T-helper 1 cell treated with Interleukin-12 subunit alpha and Interleukin-12 subunit beta and Interleukin-4 antibody, amounts not matched to agents 30 ng/mL and 1 ng/mL, for 36 hours (primary cell): ENCODE results near the gene SRPK3. TPM values are rescaled to one million over a fixed set of nuclear protein-coding genes. Genes with fewer than 3 reads are reported as not detected.
"Not testable (repeated sequence)": the region's sequence is repeated elsewhere in the genome, so short reads cannot be mapped to it uniquely, and the experiment has no call there.

Source experiments
- intact Hi-C: fragments of 100-400 bp; cut with micrococcal nuclease; formaldehyde crosslinking; loops from one replicate; pipeline ENCODE4 v1.15.1; 2024
- total RNA-seq: library from RNA; stranded (reverse); gene quantifications from 2 replicates; pipeline ENCODE4 v1.2.3, GENCODE V29; 2022

The SRPK3 gene
- total RNA-seq, 1 donor from 2014 or later: not detected

GRCh38 chrX:153746359-153746758, 34.5 kb upstream of the SRPK3 start:
- intact Hi-C loops: no loop called here

DNA sequence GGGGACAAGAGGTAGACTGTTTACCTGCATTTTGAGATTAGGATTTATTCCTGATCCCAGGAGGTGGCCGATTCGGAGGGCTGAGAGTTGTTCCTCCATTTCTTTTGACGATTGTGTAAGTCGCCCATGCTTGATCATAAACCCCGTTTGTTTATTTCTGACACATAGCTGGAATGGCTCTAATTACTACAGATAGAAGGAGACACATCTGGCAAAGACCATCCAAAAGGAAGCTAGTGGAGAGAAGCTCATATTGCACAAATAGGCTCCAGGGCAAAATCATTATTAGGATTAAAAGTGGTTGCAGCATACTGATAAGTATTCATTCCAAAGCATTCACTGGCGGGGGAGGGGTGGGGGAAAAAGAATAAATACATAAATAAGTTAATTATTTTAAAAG, 33.9 kb upstream of the SRPK3 start:
- intact Hi-C loops: not testable (repeated sequence)

- intact Hi-C loops: not testable (repeated sequence)
Measured at GRCh38 chrX:153749017-153749416, 31.8 kb upstream of the SRPK3 start.

DNA sequence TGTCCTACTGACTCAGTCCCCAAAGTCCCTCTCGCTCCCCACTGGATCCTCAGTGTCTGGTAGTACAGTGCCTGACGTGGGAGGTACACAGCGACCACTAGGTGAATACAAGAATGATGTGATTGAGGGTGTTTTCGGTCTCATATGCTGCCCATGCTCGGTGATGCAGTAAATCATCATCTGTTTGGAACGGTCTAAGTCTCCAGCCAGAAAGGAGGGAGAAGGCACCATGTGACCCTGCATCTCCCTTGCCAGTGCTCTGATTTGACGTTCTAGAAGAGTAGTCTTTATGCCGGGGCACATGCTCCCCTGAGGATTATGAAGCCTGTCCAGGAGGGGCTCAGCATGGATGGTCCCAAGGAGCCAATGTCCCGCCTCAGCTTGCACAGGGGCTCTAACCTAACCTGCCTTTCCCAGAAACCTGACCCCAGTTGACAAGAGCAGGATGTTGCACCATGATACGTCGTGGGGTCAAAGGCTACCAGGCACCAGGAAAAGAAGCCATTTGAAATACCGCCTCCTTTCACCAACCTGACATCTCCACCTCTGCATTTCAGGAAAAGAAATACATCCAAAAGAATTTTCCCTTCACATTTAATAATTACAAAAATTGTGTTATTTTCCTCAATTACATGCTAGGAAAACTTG, 30.6 kb upstream of the SRPK3 start:
- intact Hi-C loops: no loop called here

GRCh38 chrX:153755136-153755535, 25.7 kb upstream of the SRPK3 start:
- intact Hi-C loops: no loop called here

DNA sequence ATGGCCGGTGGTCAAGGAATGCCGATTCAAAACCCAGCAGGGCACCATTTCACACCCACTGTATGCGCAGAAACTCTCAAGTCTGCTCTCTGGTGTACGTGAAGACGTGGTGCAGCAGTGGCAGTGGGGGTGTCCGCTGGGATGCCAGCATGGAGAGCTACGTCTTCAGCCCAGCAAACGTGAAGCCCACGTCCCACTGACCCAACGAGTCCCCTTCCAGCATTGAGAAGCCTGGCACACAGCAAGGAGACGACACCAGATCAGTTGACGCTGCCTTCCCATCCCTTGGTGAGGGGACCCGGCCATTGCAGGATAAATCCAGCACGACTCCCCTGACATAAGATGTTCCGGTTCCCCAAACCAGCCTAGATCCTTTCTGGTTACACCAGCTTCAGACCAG, 19.0 kb upstream of the SRPK3 start:
- intact Hi-C loops: no loop called here

GRCh38 chrX:153762626-153763173, 18.1 kb upstream of the SRPK3 start:
- intact Hi-C loops: no loop called here

- intact Hi-C loops: no loop called here
Measured at GRCh38 chrX:153763298-153763932, 17.4 kb upstream of the SRPK3 start.

GRCh38 chrX:153763989-153764755, 16.7 kb upstream of the SRPK3 start, which contains the start of gene PLXNB3:
Gene PLXNB3 (plus strand): TSS chrX:153764249. CDS start chrX:153765536, 1,287 bp downstream.
- intact Hi-C loops: loop anchor here (1.0 to 2.0 kb wide), 3 partner anchors 183 to 287 kb away; no protein-coding TSS in a partner anchor

- intact Hi-C loops: loop anchor here (1.0 to 2.0 kb wide), 3 partner anchors 183 to 286 kb away; no protein-coding TSS in a partner anchor
Measured at GRCh38 chrX:153764786-153765137, 16.1 kb upstream of the SRPK3 start.

- intact Hi-C loops: loop anchor here (2.0 kb wide), 1 partner anchor 285 kb away; no protein-coding TSS in a partner anchor
Measured at GRCh38 chrX:153765138-153766079, 15.4 kb upstream of the SRPK3 start.

DNA sequence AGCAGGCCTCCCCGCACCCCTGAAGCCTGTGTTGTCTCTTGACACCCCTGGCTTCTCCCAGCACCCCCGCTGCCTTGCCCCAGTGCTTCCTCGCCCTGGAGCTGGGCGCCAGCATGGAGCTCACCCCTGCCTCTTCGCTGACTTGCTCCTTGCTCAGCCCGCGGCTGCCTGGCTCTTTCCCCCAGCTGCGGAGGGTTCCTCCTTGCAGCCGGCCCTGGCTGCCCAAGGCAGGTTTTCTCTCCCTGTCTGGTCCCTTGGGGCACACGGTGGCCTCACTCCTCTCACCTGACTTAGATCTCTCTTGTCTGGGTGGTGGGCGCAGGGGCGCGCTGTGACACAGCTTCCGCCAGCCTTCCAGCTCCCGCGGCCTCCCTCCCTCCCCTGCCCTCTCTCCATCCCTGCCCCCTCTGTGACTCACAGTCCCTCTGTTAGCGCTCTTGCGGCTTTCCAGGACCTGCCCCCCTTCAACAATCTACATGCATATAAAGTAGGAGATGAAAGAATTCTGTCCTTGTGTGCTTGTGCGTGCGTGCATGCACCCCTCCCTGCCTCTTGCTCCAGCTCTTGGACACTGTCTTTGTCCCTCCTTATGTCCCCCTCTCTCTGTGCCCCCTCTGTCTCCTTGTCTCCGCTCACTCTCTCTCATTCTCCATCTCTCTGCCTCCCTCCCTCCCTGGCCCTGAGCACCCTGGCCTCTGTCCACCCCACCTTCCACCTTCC, 14.6 kb upstream of the SRPK3 start:
- intact Hi-C loops: no loop called here

- intact Hi-C loops: no loop called here
Measured at GRCh38 chrX:153766871-153767673, 13.8 kb upstream of the SRPK3 start.

DNA sequence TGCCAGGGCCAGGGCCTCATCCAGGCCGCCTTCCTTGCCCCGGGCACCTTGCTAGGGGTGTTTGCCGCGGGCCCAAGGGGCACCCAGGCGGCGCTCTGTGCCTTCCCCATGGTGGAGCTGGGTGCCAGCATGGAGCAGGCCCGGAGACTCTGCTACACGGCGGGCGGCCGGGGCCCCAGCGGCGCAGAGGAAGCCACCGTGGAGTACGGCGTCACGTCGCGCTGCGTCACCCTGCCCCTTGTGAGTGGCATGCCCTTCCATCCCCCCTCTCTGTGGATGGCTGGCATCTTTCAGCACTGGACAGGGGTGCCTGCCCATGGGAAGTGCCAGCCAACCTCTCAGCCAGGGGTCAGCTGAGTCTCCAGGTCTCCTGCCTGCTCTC, 13.2 kb upstream of the SRPK3 start:
- intact Hi-C loops: no loop called here

DNA sequence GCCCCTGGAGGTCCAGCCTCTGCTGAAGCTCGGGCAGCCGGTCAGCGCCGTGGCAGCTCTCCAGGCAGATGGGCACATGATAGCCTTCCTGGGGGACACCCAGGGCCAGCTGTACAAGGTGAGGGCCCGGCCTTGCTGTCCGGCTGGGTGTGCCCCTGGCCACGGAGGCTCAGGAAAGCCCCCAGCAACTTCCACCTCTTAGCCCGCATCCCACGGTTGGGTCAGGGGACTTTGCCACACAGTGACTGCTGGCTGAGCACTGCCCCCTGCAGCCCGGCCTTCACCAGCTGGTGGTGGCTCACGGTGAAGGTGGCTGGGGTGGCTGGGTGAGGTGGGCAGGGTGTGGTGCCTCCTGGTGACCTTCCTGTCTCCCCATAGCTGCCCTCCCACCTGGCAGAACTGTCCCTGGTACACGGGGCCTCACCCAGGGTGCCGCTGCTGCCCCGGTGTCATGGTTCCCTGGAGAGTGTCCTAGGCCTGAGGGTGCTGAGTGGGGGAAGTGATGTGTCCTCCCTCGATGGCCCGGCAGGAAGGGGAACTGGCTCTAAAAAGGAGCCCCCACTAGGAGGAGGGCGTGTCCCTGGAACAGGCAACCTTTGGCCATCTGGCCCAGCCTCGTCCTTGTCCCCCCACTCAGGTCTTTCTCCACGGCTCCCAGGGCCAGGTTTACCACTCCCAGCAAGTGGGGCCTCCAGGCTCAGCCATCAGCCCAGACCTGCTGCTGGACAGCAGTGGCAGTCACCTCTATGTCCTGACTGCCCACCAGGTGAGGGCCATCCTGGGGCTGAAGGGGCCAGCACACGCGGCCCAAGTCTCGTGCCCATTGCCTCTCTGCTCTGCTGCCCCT, 12.3 kb upstream of the SRPK3 start:
- intact Hi-C loops: no loop called here

DNA sequence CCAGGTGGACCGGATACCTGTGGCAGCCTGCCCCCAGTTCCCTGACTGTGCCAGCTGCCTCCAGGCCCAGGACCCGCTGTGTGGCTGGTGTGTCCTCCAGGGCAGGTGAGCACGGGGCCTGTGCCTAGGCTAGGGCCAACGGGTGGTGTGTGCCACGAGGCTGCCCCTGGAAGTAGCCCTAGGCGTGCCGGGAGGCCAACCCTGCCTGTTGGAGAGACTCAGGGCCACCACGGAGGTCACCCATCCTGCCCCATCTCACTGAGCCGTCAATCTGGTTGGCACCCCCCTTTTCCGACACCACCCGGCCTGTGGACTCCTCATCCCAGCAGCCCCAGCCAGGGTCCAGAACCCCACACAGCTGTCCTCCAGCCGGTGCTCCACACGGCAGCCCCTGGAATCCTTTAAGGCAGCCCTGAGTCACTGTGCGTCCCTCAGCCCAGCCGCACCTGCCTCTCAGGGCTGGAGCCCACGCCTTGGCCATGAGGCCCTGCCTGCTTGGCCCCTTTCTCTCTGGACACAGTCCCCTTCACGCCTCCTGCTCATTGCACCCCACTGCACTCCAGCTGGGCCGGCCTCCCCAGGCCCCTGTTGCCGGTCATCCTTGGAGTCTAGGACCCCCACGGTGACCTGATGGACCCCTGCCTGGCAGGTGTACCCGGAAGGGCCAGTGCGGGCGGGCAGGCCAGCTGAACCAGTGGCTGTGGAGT, 11.5 kb upstream of the SRPK3 start:
- intact Hi-C loops: no loop called here

DNA sequence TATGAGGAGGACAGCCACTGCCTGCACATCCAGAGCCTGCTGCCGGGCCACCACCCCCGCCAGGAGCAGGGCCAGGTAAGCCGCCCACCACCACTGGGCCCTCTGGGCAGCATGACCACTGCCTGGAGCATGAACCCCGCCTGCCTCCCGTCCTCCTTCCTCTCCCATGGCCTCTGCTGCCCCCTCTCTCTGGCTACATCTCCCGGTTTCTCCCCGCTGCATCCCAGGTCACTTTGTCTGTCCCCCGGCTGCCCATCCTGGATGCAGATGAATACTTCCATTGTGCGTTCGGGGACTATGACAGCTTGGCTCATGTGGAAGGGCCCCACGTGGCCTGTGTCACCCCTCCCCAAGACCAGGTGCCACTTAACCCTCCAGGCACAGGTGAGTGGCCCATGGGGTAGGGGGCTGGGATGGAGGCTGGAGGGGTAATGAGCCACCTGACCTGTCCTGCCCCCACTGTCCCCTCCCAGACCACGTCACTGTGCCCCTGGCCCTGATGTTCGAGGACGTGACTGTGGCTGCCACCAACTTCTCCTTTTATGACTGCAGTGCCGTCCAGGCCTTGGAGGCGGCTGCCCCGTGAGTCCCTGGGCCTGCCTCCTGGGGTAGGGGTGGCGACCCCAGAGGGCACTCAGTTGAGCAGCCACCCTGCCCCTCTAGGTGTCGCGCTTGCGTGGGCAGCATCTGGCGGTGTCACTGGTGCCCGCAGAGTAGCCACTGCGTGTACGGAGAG, 10.8 kb upstream of the SRPK3 start:
- intact Hi-C loops: loop anchor here (1.0 kb wide), 1 partner anchor 32 kb away; no protein-coding TSS in a partner anchor
